HG02885 (cell line): ENCODE data around the gene UCHL5.
"Not testable (repeated sequence)": the region's sequence is repeated elsewhere in the genome, so short reads cannot be mapped to it uniquely, and the experiment has no call there.

Source experiments
- ATAC-seq: cut with Tn5 transposase; IDR thresholded peaks from one replicate; pipeline ENCODE4 v1.9.1; 2021; ENCODE audit warnings: mild to moderate bottlenecking; ENCODE audit not compliant: unreplicated experiment, poor library complexity

The UCHL5 gene

GRCh38 chr1:193014400-193014799, 44.8 kb downstream of the UCHL5 start:
- no peak for ATAC-seq

- ATAC-seq = no peak
These were observed 45.5 kb downstream of the UCHL5 start for GRCh38 chr1:193013707-193014106.

GRCh38 chr1:193013005-193013404, 46.2 kb downstream of the UCHL5 start:
- no peak for ATAC-seq

- no peak for ATAC-seq
These were observed 47.8 kb downstream of the UCHL5 start for GRCh38 chr1:193011406-193011805.

- no peak for ATAC-seq
These were observed 49.7 kb downstream of the UCHL5 start for GRCh38 chr1:193009501-193009900.

GRCh38 chr1:193005785-193006184, 53.4 kb downstream of the UCHL5 start:
- no peak for ATAC-seq

GRCh38 chr1:192998536-192998935, 60.6 kb downstream of the UCHL5 start:
- ATAC-seq = peak; percentile 50

GRCh38 chr1:192994141-192994540, 65.0 kb downstream of the UCHL5 start:
- ATAC-seq = no peak

GRCh38 chr1:192993426-192994085, 65.6 kb downstream of the UCHL5 start:
- peak; percentile 61 for ATAC-seq

GRCh38 chr1:192986748-192987334, 72.3 kb downstream of the UCHL5 start:
- not testable (repeated sequence) for ATAC-seq

- no peak for ATAC-seq
These were observed 72.9 kb downstream of the UCHL5 start for GRCh38 chr1:192986110-192986747.

- peak; percentile 46 for ATAC-seq
These were observed 75.1 kb downstream of the UCHL5 start for GRCh38 chr1:192984080-192984479.

- ATAC-seq = peak; percentile 92
These were observed 75.7 kb downstream of the UCHL5 start for GRCh38 chr1:192983349-192983980.

- ATAC-seq = no peak
These were observed 78.3 kb downstream of the UCHL5 start for GRCh38 chr1:192980856-192981255.

GRCh38 chr1:192980334-192980733, 78.8 kb downstream of the UCHL5 start:
- ATAC-seq = not testable (repeated sequence)

GRCh38 chr1:192979542-192979941, 79.6 kb downstream of the UCHL5 start:
- ATAC-seq = no peak

GRCh38 chr1:192978195-192978710, 80.9 kb downstream of the UCHL5 start:
- ATAC-seq = no peak

GRCh38 chr1:192977089-192977706, 82.0 kb downstream of the UCHL5 start:
- no peak for ATAC-seq

GRCh38 chr1:192976576-192976975, 82.6 kb downstream of the UCHL5 start:
- ATAC-seq = no peak

- no peak for ATAC-seq
These were observed 84.5 kb downstream of the UCHL5 start for GRCh38 chr1:192974701-192975100.

- ATAC-seq = no peak
These were observed 85.2 kb downstream of the UCHL5 start for GRCh38 chr1:192973988-192974387.
